DOHH2 (cell line): ENCODE measurements around the gene SLA2.
"Not testable (repeated sequence)": the region's sequence is repeated elsewhere in the genome, so short reads cannot be mapped to it uniquely, and the experiment has no call there.

Experiments used
- H3F3A ChIP-seq: fragments of 200-600 bp; sonication (generic), shearing (Covaris generic); 2 replicates; pipeline ENCODE4 v1.6.0; 2016; ENCODE audit warnings: antibody characterized with exemption, mild to moderate bottlenecking; ENCODE audit not compliant: control insufficient read depth, insufficient read depth
- H3K27ac ChIP-seq: fragments of 200-600 bp; sonication (generic); 2 replicates; pipeline ENCODE4 v1.5.1; 2014; ENCODE audit warnings: low read depth, mild to moderate bottlenecking, low read length, moderate library complexity
- H3K27me3 ChIP-seq: fragments of 200-600 bp; sonication (generic); 2 replicates; pipeline ENCODE4 v1.6.1; 2014; ENCODE audit warnings: mild to moderate bottlenecking, low read length, mixed read lengths; ENCODE audit not compliant: control insufficient read depth
- H3K36me3 ChIP-seq: fragments of 200-600 bp; sonication (generic); 2 replicates; pipeline ENCODE4 v1.6.1; 2014; ENCODE audit warnings: mild to moderate bottlenecking, low read length, moderate library complexity, mixed read lengths; ENCODE audit not compliant: control insufficient read depth
- H3K4me1 ChIP-seq: fragments of 200-600 bp; sonication (generic); 2 replicates; pipeline ENCODE4 v1.6.1; 2014; ENCODE audit warnings: mild to moderate bottlenecking, low read length, mixed read lengths; ENCODE audit not compliant: control insufficient read depth
- H3K4me2 ChIP-seq: fragments of 200-600 bp; sonication (generic); 2 replicates; pipeline ENCODE4 v1.6.0; 2014; ENCODE audit warnings: mild to moderate bottlenecking, low read length, moderate library complexity
- H3K4me3 ChIP-seq: fragments of 200-600 bp; sonication (generic); 2 replicates; pipeline ENCODE4 v1.5.1; 2014; ENCODE audit warnings: mild to moderate bottlenecking, low read length, mixed read lengths
- H3K79me2 ChIP-seq: fragments of 200-600 bp; sonication (generic); 2 replicates; pipeline ENCODE4 v1.6.1; 2014; ENCODE audit warnings: mild to moderate bottlenecking, low read length, mixed read lengths; ENCODE audit not compliant: control insufficient read depth
- H3K9me2 ChIP-seq: fragments of 200-600 bp; sonication (generic); replicated peaks from 2 replicates; pipeline ENCODE4 v1.6.1; 2014; ENCODE audit warnings: mild to moderate bottlenecking, low read length, mixed read lengths; ENCODE audit not compliant: control insufficient read depth
- H3K9me3 ChIP-seq: fragments of 200-600 bp; sonication (generic); 2 replicates; pipeline ENCODE4 v1.6.1; 2014; ENCODE audit warnings: antibody characterized with exemption, low read length, mixed read lengths; ENCODE audit not compliant: control insufficient read depth, insufficient read depth
- H4K20me1 ChIP-seq: fragments of 200-600 bp; sonication (generic); 2 replicates; pipeline ENCODE4 v1.6.0; 2014; ENCODE audit warnings: low read depth, mild to moderate bottlenecking, antibody characterized with exemption, low read length, moderate library complexity; ENCODE audit not compliant: control insufficient read depth, insufficient read depth
- EZH2phosphoT487 ChIP-seq: fragments of 200-600 bp; sonication (generic); IDR thresholded peaks from 2 replicates; pipeline ENCODE4 v1.6.1; 2017; ENCODE audit warnings: borderline replicate concordance, mild to moderate bottlenecking, antibody characterized with exemption, low read length, moderate library complexity, mixed read lengths
- TF ChIP-seq, protein P1 (sequence below): fragments of 200-600 bp; sonication (generic); IDR thresholded peaks from one replicate; pipeline ENCODE4 v1.5.1; 2014; ENCODE audit warnings: antibody characterized with exemption, mild to moderate bottlenecking, low read depth, low read length; ENCODE audit not compliant: poor library complexity, severe bottlenecking

The SLA2 gene

DNA sequence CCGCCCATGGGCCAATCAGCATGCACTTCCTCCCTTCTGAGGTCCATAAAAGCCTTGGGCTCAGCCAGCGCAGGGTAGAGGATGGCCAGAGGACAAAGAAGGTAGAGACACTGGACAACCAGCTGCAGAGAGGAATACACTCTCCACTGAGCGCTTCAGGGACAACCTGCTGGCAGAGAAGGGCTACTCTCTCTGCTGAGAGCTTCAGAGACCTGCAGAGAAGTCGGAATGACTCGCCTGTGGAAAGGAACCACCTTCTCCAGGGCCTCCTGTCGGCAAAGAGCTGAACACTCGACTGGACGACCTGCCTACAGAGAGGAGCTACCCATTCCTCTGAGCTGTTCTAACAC, 31.4 kb upstream of the SLA2 start:
- H3K27me3 ChIP-seq, result no peaks in the 10 kb centered on the region
- TF ChIP-seq, protein P1, sequence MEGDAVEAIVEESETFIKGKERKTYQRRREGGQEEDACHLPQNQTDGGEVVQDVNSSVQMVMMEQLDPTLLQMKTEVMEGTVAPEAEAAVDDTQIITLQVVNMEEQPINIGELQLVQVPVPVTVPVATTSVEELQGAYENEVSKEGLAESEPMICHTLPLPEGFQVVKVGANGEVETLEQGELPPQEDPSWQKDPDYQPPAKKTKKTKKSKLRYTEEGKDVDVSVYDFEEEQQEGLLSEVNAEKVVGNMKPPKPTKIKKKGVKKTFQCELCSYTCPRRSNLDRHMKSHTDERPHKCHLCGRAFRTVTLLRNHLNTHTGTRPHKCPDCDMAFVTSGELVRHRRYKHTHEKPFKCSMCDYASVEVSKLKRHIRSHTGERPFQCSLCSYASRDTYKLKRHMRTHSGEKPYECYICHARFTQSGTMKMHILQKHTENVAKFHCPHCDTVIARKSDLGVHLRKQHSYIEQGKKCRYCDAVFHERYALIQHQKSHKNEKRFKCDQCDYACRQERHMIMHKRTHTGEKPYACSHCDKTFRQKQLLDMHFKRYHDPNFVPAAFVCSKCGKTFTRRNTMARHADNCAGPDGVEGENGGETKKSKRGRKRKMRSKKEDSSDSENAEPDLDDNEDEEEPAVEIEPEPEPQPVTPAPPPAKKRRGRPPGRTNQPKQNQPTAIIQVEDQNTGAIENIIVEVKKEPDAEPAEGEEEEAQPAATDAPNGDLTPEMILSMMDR, result no peak
- TF ChIP-seq EZH2phosphoT487, result no peak
- H3K79me2 ChIP-seq, result no peaks in the 10 kb centered on the region
- H3F3A ChIP-seq, result no peaks in the 10 kb centered on the region
- no peaks in the 10 kb centered on the region for H4K20me1 ChIP-seq
- H3K27ac ChIP-seq, result no peak overlapping the region
- no peak overlapping the region for H3K4me2 ChIP-seq
- H3K36me3 ChIP-seq, result peaks cover 4% of the 10 kb centered on the region; the same call in 1 of the 2 replicates
- H3K4me1 ChIP-seq, result no peaks in the 10 kb centered on the region
- no peak overlapping the region for H3K4me3 ChIP-seq
- H3K9me2 ChIP-seq, result no peaks in the 10 kb centered on the region
- H3K9me3 ChIP-seq, result no peaks in the 10 kb centered on the region

DNA sequence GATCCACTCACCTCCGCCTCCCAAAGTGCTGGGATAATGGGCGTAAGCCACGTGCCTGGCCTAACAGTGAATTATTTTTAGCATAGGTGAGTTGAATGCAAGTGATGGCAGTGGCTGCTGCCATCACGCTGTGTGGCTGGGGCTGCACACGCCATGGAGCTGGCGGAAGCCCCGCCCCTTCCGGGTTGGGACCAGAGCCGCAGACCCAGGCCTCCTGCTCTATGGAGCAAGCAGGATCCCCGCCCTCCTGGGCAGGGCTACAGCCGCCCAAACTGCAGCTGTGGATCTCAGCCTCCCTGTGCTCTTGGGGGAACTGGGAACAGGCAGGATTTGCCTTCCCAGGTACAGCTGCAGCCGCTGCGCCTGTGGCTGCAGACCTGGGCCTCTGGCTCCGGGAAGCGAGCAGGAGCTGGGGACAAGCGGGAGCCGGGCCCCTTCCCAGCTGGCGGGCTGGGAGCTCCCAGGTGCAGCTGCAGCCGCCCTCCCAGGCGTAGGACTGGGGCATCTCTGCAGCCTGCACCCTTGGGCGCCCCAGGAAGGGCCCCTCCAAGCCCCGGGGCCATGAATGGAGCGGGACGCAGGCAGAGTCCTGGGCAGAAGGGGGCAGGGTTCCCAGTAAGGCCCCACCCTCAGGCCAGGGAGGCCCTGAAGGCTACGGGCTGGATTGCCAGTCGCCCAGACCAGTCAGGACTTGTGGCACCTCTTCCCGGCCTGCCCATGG, 30.9 kb upstream of the SLA2 start:
- Histone ChIP-seq H3K36me3 (peaks cover 4% of the 10 kb centered on the region; the same call in 1 of the 2 replicates), H3K4me2 (no peak overlapping the region), H3K9me3 (no peaks in the 10 kb centered on the region), H3K9me2 (no peaks in the 10 kb centered on the region), H3K79me2 (no peaks in the 10 kb centered on the region), H4K20me1 (no peaks in the 10 kb centered on the region), H3K4me1 (no peaks in the 10 kb centered on the region), H3K27me3 (no peaks in the 10 kb centered on the region), H3K4me3 (no peak overlapping the region), H3F3A (no peaks in the 10 kb centered on the region), H3K27ac (no peak overlapping the region)
- no peak for TF ChIP-seq EZH2phosphoT487
- TF ChIP-seq, protein P1, result no peak

DNA sequence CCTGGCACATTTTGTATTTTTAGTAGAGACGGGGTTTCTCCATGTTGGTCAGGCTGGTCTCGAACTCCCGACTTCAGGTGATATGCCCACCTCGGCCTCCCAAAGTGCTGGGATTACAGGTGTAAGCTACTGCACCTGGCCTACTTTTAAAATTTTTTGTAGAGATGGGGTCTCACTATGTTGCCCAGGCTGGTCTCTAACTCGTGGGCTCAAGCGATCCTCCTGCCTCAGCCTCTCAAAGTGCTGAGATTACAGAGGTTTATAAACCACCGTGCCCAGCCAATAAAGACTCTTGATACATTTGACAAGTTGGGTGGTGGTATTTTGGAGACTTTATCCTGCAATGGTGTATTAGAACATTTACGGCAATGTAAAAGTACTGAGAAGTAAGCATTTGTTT, 29.5 kb upstream of the SLA2 start:
- not testable (repeated sequence) for H3K79me2 ChIP-seq, H3K9me3 ChIP-seq, H4K20me1 ChIP-seq, H3K36me3 ChIP-seq, H3K9me2 ChIP-seq, H3F3A ChIP-seq, H3K4me1 ChIP-seq, H3K27me3 ChIP-seq, H3K4me3 ChIP-seq, H3K4me2 ChIP-seq, H3K27ac ChIP-seq

DNA sequence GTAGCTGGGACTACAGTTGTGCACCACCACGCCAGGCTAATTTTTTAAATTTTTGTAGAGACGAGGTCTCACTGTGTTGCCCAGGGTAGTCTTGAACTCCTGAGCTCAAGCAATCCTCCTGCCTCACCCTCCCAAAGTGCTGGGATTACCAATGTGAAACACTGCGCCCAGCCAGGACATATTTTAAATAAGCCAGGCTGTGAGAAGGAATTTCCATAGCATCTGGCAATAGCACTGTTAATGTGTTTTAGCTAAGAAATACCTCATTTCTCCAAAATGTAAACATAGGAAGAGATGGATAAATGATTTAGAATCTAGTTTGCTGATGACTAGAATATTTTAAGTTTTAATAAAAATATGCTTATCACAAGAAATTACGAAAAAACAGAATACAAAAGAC, 27.0 kb upstream of the SLA2 start:
- H3K4me3 ChIP-seq, result no peak overlapping the region

More for the DNA sequence above, 27.0 kb upstream of the SLA2 start:
- no peaks in the 10 kb centered on the region for H3K9me2 ChIP-seq
- no peak overlapping the region for H3K4me2 ChIP-seq
- H3K4me1 ChIP-seq, result no peaks in the 10 kb centered on the region
- no peaks in the 10 kb centered on the region for H3K27me3 ChIP-seq
- H3K27ac ChIP-seq, result no peak overlapping the region
- TF ChIP-seq EZH2phosphoT487, result no peak
- TF ChIP-seq, protein P1, result no peak
- H3F3A ChIP-seq, result no peaks in the 10 kb centered on the region
- no peaks in the 10 kb centered on the region; the same call in 1 of the 2 replicates for H3K36me3 ChIP-seq
- no peaks in the 10 kb centered on the region for H3K79me2 ChIP-seq
- no peaks in the 10 kb centered on the region for H3K9me3 ChIP-seq
- no peaks in the 10 kb centered on the region for H4K20me1 ChIP-seq
